ENCODE data around the gene NANOGP8. TPM values are rescaled to one million over a fixed set of nuclear protein-coding genes. Genes with fewer than 3 reads are reported as not detected.
"Not testable (repeated sequence)": the region's sequence is repeated elsewhere in the genome, so short reads cannot be mapped to it uniquely, and the experiment has no call there.

Gene NANOGP8
- total and polyA plus RNA-seq, 3 donors from 2014 or later: 1.1 to 9.6 (median 6.0) TPM

DNA sequence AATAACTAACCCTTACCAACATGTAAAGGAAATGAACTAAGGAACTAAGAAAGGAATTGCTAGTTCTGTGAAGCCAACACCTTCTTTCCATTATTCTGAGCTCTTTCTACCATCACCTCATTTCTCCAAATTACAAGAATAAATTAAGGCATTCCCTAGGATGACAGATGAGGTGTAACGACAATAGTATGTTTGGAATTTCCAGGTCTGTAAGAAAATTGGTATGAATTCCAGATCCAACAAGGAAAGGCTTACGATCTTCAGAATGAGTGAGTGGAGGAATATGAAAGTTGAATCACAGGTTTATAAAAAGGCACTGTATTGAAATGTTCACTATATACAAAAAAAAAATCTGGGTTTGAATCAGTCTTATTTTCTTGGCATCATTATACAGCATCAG is 4.5 kb upstream of the NANOGP8 start:
- Histone ChIP-seq H3K27me3 (no peaks in the 10 kb centered on the region), H3K36me3 (ENCODE audit: low read depth, missing control alignments) (no peaks in the 10 kb centered on the region), H3K4me3 (no peak overlapping the region), H3K4me1 (no peaks in the 10 kb centered on the region), H3K27ac (no peak overlapping the region), H3K9me3 (no peaks in the 10 kb centered on the region)
- 93 to 96% methylated on average over 2 of the region's 2 CpGs for WGBS, 2 donors
- no peak for DNase-seq
- TF ChIP-seq POLR2A (IDR thresholded peaks at IDR 0.05): no peak
- TF ChIP-seq, protein P1, sequence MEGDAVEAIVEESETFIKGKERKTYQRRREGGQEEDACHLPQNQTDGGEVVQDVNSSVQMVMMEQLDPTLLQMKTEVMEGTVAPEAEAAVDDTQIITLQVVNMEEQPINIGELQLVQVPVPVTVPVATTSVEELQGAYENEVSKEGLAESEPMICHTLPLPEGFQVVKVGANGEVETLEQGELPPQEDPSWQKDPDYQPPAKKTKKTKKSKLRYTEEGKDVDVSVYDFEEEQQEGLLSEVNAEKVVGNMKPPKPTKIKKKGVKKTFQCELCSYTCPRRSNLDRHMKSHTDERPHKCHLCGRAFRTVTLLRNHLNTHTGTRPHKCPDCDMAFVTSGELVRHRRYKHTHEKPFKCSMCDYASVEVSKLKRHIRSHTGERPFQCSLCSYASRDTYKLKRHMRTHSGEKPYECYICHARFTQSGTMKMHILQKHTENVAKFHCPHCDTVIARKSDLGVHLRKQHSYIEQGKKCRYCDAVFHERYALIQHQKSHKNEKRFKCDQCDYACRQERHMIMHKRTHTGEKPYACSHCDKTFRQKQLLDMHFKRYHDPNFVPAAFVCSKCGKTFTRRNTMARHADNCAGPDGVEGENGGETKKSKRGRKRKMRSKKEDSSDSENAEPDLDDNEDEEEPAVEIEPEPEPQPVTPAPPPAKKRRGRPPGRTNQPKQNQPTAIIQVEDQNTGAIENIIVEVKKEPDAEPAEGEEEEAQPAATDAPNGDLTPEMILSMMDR (IDR thresholded peaks at IDR 0.05): no peak
- intact Hi-C loops (cut with DNase I; ENCODE audit: low total_unique reads): no loop called here

DNA sequence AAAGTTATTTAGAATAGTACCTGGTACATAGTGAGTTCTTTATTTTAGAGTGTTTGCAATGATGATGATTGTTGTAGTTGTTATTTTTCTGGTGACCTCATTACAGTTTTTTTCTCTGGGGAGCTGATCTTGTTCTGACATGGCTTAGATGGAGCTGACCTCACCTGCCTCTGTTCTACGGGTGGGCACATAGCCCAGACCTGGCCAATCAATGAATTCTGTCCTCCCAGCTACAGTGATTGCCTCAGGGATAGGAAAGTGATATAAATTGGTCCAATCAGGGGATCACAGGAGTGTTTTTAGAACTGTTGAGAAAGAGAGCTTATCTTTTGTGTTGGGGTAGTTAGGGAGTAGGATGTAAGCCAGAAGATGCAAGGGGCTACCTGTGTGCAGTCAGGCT is 3.2 kb upstream of the NANOGP8 start:
- H3K36me3 ChIP-seq (ENCODE audit: low read depth, missing control alignments): no peaks in the 10 kb centered on the region
- no peaks in the 10 kb centered on the region for H3K9me3 ChIP-seq
- no peak for DNase-seq
- WGBS, 2 donors: 94% methylated on average over 1 of the region's 1 CpG
- no peak overlapping the region for H3K4me3 ChIP-seq
- intact Hi-C loops (cut with DNase I; ENCODE audit: low total_unique reads): no loop called here
- no peak for TF ChIP-seq POLR2A (IDR thresholded peaks at IDR 0.05)
- TF ChIP-seq, protein P1 (IDR thresholded peaks at IDR 0.05): no peak
- H3K27ac ChIP-seq: no peak overlapping the region
- no peaks in the 10 kb centered on the region for H3K4me1 ChIP-seq
- no peaks in the 10 kb centered on the region for H3K27me3 ChIP-seq

DNA sequence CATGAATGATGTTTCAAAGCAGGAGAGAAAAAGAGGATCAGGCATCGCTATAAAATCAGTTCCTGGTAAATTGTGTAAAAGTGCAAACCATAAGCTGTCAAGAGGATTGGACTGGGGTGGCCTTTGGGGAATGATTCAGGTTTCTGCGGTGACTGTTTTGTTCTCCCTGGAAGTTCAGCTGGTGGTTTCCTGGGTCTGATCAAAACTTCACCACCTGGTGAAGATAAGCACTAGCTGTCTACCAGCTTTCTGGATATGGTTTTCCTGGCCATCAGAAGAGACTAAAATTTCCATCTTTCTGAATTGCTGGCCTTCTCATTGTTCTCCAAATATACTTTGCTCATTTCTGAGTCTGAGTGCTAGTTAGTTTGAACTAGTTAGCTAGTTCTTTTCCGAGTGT is 2.7 kb upstream of the NANOGP8 start:
- Histone ChIP-seq H3K36me3 (ENCODE audit: low read depth, missing control alignments) (no peaks in the 10 kb centered on the region), H3K27ac (no peak overlapping the region), H3K4me1 (no peaks in the 10 kb centered on the region), H3K9me3 (no peaks in the 10 kb centered on the region), H3K27me3 (no peaks in the 10 kb centered on the region), H3K4me3 (no peak overlapping the region)
- no peak for DNase-seq
- intact Hi-C loops (cut with DNase I; ENCODE audit: low total_unique reads): no loop called here
- no peak for TF ChIP-seq POLR2A (IDR thresholded peaks at IDR 0.05)
- TF ChIP-seq, protein P1 (IDR thresholded peaks at IDR 0.05): no peak
- 78 to 82% methylated on average over 3 of the region's 3 CpGs for WGBS, 2 donors

DNA sequence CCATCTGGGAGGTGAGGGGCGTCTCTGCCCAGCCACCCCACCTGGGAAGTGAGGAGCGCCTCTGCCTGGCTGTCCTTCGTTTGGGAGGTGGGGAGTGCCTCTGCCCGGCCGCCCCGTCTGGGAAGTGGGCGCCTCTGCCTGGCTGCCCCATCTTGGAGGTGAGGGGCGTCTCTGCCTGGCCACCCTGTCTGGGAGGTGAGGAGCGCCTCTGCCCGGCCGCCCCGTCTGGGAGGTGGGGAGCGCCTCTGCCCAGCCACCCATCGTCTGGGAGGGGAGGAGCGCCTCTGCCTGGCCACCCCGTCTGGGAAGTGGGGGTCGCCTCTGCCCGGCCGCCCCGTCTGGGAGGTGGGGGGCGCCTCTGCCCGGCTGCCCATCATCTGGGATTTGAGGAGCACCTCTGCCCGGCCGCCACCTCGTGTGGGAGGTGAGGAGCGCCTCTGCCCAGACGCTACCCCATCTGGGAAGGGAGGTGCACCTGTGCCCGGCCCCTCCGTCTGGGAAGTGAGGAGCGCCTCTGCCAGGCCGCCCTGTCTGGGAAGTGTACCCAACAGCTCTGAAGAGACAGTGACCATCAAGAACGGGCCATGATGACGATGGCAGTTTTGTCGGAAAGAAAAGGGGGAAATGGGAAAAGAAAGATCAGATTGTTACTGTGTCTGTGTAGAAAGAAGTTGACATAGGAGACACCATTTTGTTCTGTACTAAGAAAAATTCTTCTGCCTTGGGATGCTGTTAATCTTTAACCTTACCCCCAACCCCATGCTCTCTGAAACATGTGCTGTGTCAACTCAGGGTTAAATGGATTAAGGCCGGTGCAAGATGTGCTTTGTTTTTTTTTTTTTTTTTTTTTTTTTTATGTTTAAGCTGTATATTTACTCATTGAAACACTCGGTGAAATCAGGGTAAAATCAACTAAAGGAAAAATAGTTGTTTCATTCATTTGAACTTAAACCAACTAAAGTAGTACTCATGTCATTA is 2.4 kb downstream of the NANOGP8 start:
- H3K9me3 ChIP-seq; H3K27ac ChIP-seq; H3K4me1 ChIP-seq; intact Hi-C loops (cut with DNase I; ENCODE audit: low total_unique reads); DNase-seq; H3K4me3 ChIP-seq; H3K36me3 ChIP-seq (ENCODE audit: low read depth, missing control alignments); H3K27me3 ChIP-seq: not testable (repeated sequence)
- WGBS, 2 donors: 92 to 93% methylated on average over 11 to 36 of the region's 36 CpGs

DNA sequence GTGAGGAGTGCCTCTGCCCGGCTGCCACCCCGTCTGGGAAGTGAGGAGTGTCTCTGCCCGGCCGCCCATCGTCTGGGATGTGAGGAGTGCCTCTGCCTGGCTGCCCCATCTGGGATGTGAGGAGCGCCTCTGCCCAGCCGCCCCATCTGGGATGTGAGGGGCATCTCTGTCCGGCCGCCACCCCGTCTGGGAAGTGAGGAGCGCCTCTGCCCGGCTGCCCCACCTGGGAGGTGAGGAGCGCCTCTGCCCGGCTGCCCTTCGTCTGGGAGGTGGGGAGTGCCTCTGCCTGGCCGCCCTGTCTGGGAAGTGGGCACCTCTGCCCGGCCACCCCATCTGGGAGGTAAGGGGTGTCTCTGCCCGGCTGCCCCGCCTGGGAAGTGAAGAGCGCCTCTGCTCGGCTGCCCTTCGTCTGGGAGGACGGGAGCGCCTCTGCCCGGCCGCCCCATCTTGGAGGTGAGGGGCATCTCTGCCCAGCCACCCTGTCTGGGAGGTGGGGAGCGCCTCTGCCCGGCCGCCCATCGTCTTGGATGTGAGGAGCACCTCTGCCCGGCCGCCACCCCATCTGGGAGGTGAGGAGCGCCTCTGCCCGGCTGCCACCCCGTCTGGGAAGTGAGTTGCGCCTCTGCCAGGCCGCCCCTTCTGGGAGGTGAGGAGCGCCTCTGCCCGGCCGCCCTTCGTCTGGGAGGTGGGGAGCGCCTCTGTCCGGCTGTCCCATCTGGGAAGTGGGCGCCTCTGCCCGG is 3.3 kb downstream of the NANOGP8 start:
- H3K36me3 ChIP-seq (ENCODE audit: low read depth, missing control alignments); H3K4me1 ChIP-seq; intact Hi-C loops (cut with DNase I; ENCODE audit: low total_unique reads); H3K4me3 ChIP-seq; H3K9me3 ChIP-seq; DNase-seq; H3K27ac ChIP-seq; H3K27me3 ChIP-seq: not testable (repeated sequence)
- 61 to 88% methylated on average over 8 to 39 of the region's 45 CpGs for WGBS, 2 donors

Data from testis (tissue), 3 donors.